NK-92 (cell line): Measurements from ENCODE around the gene KLK7.
"Not testable (repeated sequence)": the region's sequence is repeated elsewhere in the genome, so short reads cannot be mapped to it uniquely, and the experiment has no call there.

Experiments used
- DNase-seq: peaks from one replicate; lab custom pipeline; 2025; ENCODE audit not compliant: unreplicated experiment; lab: John Stamatoyannopoulos, UW

The KLK7 gene

DNA sequence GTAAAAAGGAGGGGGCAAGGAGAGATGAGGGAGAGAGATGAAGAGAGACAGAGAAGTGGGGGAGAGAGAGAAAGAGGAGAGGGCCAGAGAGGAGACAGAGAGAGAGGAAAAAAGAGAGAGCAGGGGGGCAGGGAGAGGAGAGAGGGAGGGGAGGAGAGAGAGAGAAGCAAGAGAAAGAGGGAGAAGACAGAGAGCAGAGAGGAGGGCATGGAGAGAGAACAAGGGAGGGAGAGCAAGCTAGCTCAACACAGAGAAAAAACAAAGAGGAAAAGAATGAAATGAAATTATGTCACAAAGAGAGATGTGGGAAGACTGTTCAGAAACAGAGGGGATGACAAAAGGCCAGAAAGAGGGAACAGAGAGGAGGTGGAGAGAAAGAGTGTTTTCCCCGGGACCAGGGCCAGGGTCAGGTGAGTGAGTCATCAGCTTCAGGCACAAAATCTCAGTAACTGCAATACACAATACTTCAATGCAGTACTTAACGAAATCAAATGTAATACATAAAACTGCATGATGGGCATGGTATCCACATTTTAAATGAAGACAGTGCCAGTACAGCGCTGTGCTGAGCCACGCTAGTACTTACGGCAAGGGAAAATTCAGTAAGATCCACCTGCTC lies 4.8 kb downstream of the KLK7 start:
- no peak for DNase-seq

DNA sequence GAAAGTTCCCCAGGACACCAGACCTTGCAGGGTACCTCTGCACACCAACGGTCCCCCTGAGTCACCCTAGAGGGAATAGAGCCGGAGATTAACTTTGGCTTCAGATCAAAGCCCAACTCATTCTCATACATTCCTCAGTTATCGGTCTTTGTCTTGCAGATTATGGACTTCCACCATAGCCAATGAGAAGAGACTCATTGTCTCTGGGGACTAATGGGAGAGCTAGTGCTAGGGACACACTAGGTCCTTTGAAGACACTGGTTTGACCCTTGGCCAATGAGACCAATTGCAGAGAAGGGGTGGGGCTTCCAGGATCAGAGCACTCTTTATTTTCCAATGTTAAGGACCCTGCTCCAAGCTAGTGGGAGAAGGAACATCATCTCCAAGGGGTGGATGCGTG lies 6.1 kb downstream of the KLK7 start:
- no peak for DNase-seq

DNA sequence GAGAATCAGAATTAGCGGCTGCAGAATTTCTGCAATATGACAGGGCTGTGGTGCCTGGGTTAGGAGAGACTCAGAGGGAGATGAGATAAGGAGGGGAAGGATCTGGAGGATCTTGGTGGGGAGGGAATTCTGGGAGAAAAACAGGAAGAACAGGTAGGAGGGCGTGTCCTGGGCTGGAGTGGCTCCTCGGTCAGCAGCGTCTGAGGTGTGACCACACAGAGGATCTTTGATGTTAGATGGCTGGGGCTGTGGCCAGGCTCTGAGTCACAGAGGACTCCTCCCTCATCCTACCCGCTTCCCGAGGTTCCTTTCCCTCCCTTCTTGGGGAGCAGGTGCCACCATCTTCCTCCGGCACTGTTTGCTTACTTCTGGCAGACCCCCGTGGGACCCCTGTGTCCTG lies 8.0 kb downstream of the KLK7 start:
- no peak for DNase-seq

DNA sequence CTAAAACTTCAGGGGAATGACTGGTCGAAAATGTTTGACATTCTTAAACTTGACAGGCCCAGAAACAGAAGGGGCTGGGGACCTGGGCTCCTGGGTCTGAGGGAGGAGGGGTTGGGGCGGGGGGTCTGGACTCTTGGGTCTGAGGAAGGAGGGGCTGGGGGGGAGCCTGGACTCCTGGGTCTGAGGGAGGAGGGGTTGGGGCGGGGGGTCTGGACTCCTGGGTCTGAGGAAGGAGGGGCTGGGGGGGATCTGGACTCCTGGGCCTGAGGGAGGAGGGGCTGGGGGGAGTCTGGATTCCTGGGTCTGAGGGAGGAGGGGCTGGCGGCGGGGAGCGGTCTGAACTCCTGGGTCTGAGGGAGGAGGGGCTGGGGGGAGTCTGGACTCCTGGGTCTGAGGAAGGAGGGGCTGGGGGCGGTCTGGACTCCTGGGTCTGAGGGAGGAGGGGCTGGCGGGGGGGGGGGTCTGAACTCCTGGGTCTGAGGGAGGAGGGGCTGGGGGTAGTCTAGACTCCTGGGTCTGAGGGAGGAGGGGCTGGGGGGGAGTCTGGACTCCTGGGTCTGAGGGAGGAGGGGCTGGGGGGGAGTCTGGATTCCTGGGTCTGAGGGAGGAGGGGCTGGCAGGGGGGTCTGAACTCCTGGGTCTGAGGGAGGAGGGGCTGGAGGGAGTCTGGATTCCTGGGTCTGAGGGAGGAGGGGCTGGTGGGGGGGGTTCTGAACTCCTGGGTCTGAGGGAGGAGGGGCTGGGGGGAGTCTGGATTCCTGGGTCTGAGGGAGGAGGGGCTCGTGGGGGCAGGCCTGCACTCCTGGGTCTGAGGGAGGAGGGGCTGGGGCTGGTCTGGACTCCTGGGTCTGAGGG lies 8.8 kb downstream of the KLK7 start:
- DNase-seq, result no peak

DNA sequence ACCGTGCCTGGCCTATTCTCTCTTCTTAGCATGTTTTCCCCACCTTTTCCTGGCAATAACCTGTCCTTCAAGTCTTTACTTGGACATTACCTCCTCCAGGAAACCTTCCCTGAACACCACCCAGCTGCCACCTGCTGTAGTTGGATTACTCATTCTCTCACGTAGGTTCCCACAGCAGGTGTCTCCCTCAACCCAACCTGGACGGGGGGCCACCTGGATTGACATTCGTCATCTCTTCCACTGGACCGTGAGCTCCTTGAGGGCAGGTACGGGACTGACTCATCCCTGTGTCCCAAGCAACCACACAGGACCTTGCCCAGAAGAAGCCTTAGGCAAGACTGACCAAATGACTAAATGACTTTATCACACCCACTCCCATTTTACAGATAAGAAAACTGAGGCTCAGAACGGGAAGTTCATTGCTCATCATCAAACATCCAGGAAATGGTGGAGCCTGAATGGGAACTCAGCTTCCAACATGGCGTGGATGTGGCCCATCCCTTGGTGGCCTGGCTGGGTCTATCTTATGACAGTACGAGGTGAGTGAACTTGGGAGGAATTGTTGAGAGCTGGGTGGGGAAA lies 10.8 kb downstream of the KLK7 start:
- DNase-seq, result no peak

DNA sequence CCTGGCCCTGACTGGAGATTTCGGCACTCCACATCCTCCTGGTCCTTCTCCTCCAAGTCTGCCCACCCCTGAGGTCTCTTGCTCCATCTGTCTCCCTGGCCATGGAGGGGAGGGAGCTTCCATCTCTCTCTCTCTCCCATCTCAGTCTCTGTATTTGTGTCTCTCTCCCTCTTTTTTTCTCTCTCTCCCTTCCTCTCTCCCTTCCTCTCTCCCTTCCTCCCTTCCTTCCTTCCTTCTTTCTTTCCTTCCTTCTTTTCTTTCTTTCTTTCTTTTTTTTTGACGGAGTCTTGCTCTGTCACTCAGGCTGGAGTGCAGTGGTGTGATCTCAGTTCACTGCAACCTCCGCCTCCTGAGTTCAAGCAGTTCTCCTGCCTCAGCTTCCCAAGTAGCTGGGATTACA lies 13.9 kb downstream of the KLK7 start:
- not testable (repeated sequence) for DNase-seq

DNA sequence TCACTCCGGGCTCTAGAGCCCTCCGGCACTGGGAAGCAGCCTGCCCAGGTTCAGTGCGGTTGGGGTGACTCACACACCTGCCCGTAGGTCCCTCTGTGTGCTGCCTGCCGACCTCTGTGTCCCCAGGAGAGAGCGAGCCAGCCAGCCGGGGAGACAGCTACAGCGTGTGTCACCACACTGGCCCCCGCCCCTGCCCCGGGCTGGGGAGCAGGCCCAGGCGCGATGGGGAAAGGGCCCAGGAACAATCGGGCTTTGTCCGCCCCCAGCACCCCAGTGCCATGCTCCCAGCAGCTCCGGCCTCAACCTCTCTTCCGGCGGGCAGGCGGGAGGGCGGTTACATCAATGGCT lies 14.3 kb downstream of the KLK7 start, which contains the start of gene KLK6:
KLK6 (minus strand) TSS at position 179 of the 348 bp plus-strand sequence. CDS start 1,487 bp downstream, outside the sequence.
- no peak for DNase-seq

DNA sequence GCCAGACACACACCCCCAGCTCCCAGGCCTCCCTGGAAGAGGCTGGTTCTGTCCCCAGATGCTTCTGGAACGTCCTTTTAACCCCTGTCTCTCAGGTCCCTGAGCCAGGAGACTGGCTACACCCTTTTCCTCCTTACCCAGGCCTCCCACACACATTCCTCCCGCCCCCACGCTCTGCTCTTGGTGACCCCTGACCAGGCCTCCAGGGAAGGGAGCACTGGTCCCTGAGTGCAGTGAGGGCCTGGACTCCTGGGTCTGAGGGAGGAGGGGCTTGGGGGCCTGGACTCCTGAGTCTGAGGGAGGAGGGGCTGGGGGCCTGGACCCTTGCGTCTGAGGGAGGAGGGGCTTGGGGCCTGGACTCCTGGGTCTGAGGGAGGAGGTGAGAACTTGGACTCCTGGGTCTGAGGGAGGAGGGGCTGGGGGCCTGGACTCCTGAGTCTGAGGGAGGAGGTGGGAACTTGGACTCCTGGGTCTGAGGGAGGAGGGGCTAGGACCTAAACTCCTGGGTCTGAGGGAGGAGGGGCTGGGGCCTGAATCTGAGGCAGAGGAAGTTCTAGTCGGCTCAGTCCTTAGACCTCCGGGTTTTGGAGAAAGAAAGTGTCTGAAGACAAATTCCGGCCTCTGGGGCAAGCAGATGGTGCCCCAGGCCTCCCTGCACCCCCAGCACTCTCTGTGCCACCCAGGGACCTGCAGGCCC lies 14.9 kb downstream of the KLK7 start:
- DNase-seq, result no peak

DNA sequence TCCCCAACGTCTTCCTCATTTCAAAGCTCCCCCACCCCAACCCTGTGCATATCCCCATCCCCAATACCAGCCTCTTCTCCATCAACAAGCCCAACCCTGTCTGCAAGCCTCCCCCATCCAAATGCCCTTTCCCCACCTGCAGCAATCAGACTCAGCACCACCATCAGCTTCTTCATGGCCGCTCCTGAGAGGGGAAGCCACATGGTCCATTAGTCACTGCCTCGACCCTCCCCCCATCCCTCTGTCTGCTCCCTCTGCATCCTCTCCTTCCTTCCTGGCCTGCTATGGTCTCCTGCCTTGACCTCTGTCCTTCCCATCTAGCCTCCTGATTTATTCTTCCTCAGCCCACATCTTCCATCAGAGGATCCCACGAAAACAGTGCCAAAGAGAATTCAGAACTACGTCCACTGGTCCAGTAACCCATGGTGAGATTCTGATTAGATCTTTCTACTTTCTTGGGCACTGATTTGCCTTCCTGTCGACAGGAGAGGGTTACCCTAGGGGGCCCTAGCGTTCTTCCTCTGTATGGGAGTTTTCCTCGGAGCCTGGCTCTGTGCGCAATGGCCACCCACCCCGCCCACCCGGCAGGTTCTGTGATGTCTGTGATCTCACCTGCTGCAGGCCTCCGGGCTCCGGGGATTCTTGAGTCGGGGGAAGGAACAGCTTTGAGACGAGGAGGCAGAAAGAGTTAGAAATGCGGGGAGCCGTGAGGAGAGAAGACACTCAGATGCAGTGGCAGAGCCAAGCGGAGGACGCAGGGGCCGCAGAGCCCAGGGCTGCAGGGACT lies 15.6 kb downstream of the KLK7 start:
- no peak for DNase-seq

DNA sequence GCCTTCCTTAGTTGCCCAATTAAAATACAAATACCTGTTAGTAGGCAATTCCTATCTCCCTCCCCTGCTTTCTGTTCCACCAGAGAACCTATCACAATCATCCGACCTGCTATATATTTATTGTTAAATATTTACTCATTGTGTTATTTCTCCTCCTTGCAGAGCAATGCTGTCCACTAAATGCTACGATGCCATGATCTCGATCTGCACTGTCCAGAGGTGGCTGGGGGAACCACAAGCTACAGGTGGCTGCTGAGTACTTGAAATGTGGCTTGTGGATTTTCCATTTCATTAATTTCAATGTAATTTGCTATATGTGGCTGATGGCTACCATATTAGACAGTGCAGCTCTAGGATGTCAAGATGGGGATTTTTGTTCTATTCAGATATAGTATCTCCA lies 19.5 kb downstream of the KLK7 start:
- no peak for DNase-seq

DNA sequence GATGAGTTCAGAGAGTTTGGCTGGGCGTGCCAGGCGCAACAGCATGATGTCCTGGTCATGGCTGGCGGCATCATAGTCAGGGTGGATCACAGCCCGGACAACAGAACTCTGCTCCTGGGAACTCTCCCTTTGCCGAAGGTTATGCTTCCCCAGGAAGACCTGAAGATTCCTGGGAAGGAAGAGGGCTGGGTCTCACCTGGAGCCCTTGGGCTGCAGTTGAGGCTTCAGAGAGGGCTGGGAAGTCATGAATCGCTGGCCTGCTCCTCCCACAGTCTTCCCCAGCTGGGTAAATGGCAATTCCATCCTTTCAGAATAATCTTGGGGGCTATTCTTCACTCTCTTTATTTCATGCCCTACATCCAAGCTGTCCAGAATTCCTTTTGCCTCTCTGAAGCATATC lies 20.3 kb downstream of the KLK7 start:
- no peak for DNase-seq

DNA sequence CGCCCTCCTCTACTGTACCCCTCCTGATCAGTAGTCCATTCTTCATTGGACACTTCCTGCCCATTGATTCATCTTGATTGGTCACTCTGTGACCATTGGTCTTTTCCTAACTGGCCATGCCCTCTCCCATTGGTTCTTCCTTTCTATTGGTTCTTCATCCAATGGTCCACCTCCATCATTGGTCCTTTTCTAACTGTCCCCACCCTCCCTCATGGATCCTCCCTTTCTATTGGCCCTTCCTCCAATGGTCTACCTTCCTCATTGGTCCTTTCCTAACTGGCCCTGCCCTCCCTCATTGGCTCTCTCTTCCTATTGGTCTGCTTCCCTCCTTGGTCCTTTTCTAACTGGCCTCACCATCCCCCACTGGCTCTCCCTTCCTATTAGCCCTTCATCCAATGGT lies 21.5 kb downstream of the KLK7 start:
- DNase-seq, result no peak

DNA sequence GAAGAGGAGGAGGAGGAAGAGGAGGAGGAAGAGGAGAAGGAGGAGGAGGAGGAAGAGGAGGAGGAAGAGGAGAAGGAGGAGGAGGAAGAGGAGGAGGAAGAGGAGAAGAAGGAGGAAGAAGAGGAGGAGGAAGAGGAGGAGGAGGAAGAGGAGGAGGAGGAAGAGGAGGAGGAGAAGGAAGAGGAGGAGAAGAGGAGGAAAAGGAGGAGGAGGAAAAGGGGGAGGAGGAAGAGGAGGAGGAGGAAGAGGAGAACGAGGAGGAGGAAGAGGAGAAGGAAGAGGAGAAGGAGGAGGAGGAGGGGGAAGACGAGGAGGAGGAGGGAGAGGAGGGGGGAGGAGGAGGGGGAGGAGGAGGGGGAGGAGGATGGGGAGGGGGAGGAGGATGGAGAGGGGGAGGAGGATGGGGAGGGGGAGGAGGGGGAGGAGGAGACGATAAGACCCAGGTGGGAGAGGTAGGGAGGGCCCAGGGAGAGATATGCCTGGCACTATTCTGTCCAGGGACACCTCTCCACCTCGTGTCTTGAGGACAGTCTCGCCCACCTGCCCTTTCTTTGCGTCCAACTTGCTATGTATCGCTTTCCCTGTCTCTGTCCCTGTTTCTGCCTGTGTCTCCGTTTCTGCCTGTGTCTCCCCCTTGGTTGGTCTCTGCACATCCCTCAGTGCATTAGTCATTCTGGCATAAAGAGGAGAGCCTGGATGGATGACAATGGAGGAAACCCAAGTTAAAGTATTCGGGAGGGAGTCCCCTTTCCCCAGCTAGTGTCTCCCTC lies 23.8 kb downstream of the KLK7 start:
- no peak for DNase-seq

DNA sequence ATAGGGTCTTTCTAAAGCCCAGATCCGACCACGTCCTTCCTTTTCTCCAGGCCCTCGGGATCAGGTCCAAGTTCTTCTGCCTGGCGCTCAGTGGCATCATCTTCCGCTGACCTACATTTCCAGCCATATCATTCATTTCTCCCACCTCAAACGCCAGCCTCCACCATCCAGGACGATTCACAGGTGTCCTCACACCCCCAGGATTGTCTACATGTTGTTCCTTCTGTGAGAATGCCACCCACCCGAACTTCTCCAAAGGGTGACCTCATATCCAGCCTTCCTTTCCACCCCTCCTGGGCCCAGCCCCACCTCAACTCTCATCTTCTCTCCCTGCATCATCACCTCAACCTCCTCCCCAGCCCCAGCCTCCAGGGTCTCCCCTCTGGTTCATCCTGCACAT lies 26.1 kb downstream of the KLK7 start:
- DNase-seq, result no peak

DNA sequence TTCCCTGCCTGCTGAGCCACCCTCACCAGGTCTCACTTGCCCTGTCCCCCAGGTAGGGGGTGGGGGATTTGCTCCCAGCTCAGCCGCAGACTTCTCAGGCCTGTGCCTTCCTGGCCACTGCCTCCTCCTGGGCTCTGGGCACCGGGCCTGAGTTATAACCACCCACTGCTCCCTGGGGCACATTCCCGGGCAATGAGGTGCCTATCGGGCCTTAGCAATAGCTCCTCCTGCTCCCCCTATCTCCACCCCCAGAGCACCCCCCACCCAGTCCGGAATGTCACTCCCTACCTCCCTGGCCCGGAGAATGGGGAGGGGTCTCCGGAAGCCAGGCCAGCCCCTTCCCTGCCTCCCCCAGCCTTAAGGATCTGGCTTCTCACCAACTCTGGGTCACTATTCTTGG lies 30.8 kb downstream of the KLK7 start, which contains the start of gene KLK5:
KLK5 (minus strand) TSS at position 129 of the 400 bp plus-strand sequence. CDS start 381 bp downstream, outside the sequence.
- DNase-seq, result no peak

DNA sequence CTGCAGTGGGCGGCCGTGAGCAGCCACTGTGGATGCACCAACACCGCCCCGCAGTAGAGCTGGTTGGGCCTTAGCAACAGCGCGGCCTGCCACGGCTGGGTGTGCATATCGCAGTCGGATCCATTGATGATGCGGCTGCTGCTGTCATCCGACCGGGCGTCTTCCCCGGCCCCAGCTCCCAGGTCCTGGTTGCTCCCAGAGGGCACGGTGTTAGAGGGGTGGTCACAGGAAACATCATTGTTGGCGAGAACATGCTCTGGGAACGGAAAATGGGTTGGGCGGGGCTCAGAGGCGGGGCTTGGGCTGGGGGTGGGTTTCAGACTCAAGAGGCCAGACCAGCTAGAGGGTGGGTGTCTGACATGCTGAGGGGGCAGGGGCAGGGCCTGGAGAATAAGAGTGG lies 33.9 kb downstream of the KLK7 start:
- no peak for DNase-seq

DNA sequence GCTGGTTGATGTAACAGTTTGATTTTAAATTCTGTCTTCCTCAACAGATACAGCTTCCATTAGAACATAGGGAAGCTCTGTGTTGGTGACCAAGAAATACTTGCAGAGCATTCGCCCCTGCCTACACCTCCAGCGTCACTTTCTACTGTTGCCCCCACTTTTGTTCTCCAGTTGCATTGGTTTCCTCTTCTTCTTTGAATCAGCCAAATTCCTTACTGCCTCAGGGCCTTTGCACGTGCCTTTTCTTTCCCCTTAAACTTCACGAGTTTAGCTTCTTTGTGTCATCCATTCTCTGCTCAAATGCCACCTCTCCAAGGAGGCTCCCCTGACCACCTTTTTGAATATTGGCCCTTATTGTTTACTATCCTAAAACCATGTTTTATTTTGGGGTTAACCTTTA lies 36.6 kb downstream of the KLK7 start:
- no peak for DNase-seq

DNA sequence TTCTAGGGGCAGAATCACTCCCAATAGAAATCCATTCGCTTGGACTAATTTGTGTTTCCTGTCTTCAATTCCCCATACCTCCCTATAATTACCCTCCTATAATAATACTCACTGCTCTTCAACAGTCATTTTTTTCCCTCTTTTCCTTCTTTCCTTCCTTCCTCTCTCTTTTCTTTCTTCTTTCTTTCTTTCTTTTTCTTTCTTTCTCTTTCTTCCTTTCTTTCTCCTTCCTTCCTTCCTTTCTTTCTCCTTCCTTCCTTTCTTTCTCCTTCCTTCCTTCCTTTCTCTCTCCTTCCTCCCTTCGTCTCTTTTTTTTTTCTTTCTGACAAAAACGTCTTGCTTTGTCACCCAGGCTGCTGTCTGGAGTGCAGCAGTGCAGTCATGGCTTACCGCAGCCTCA lies 38.9 kb downstream of the KLK7 start:
- DNase-seq, result no peak

DNA sequence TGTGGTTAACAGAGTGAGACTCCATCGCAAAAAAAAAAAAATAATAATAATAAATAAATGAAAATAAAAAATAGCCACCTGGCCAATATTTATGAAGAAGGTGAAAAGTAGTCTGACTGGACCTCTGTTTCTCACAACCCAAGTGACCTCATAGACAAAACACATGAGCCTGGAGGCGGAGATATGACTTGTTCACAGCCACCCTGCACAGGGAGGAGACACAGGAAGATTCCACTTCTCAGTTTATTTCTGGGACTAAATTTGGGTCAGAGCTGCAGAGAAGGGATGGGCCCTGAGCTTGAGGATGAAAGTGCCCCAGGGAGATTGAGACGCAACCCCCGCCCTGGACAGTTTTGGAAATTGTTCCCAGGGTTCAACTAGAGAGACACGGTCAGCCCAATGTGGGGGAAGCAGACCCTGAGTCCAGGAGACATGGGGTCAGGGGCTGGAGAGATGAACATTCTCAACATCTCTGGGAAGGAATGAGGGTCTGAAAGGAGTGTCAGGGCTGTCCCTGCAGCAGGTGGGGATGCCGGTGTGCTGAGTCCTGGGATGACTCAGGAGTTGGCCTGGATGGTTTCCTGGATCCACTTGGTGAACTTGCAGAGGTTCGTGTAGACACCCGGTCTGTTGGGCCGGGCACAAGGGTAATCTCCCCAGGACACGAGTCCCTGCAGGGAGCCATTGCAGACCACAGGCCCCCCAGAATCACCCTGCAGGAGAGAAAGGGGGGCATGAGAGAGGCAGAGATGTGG lies 40.5 kb downstream of the KLK7 start:
- no peak for DNase-seq
